Ovary (tissue), 3 donors: ENCODE results near the gene SEMA4B.

Source experiments
- POLR2A ChIP-seq: fragments of 450-650 bp; IDR thresholded peaks from one replicate; pipeline ENCODE4 v1.6.1; 2017; ENCODE audit warnings: antibody characterized with exemption, mild to moderate bottlenecking, moderate library complexity
- TF ChIP-seq, protein P1 (sequence below), 3 donors: fragments of 450-650 bp in 2 of 3; fragments of 200-600 bp in 1 of 3; IDR thresholded peaks; one replicate each; pipeline versions ENCODE4 v1.5.1 to v1.8.0; 2016 to 2022; ENCODE audit warnings: antibody characterized with exemption in 3 of 3, mild to moderate bottlenecking in 1 of 3
- donor health status: DM: no; HTN: no; CAD: no.

DNA sequence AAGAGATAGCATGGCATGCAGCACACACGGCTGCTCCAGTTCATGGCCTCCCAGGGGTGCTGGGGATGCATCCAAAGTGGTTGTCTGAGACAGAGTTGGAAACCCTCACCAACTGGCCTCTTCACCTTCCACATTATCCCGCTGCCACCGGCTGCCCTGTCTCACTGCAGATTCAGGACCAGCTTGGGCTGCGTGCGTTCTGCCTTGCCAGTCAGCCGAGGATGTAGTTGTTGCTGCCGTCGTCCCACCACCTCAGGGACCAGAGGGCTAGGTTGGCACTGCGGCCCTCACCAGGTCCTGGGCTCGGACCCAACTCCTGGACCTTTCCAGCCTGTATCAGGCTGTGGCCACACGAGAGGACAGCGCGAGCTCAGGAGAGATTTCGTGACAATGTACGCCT is 27.8 kb downstream of the SEMA4B start:
- TF ChIP-seq, protein P1, sequence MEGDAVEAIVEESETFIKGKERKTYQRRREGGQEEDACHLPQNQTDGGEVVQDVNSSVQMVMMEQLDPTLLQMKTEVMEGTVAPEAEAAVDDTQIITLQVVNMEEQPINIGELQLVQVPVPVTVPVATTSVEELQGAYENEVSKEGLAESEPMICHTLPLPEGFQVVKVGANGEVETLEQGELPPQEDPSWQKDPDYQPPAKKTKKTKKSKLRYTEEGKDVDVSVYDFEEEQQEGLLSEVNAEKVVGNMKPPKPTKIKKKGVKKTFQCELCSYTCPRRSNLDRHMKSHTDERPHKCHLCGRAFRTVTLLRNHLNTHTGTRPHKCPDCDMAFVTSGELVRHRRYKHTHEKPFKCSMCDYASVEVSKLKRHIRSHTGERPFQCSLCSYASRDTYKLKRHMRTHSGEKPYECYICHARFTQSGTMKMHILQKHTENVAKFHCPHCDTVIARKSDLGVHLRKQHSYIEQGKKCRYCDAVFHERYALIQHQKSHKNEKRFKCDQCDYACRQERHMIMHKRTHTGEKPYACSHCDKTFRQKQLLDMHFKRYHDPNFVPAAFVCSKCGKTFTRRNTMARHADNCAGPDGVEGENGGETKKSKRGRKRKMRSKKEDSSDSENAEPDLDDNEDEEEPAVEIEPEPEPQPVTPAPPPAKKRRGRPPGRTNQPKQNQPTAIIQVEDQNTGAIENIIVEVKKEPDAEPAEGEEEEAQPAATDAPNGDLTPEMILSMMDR (IDR thresholded peaks at IDR 0.05): no peak
- no peak for TF ChIP-seq POLR2A
